Activated CD8-positive, alpha-beta memory T cell treated with anti-CD3 and anti-CD28 coated beads, Interleukin-2, amount 50 U/mL, for 4 hours (primary cell): ENCODE measurements around the gene TSEN54.
A peak's percentile ranks its signal among the peaks of the same experiment; 100 is the strongest.
"Not testable (repeated sequence)": the region's sequence is repeated elsewhere in the genome, so short reads cannot be mapped to it uniquely, and the experiment has no call there.

Experiments used
- DNase-seq: peaks from one replicate; pipeline ENCODE4 v3.0.0-alpha.2; 2020

The TSEN54 gene

GRCh38 chr17:75516255-75516618 is at the start of gene TSEN54:
Gene TSEN54 (plus strand): TSS chr17:75516528. CDS start chr17:75516561, 33 bp downstream.
- DNase-seq = peak; percentile 96

- DNase-seq = no peak
These were observed 48.0 kb upstream of the TSEN54 start for GRCh38 chr17:75468291-75468754.

GRCh38 chr17:75468779-75469373 is 47.5 kb upstream of the TSEN54 start:
- no peak for DNase-seq

GRCh38 chr17:75471207-75471606 is 45.1 kb upstream of the TSEN54 start:
- DNase-seq = no peak

DNA sequence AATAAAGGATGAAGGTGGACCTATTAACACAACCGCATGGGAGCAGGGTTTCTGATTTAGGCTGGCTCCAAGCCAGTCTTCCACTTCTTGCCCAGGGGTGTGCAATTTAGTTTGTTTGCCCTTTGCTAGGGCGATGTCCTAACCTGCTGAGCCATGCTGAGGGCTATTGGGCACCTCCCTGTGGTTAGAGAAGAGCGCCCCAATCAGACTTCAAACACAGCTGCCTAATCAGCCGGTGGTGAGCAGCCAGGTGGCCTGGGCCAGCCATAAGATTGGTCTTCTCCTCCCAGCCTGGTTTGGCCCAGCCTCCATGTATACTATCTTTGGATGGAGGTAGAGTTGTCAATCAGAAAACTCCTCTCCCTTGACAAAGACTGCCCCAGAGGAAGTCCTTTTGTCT is 44.2 kb upstream of the TSEN54 start:
- no peak for DNase-seq

GRCh38 chr17:75473246-75473645 is 43.1 kb upstream of the TSEN54 start:
- DNase-seq = no peak

GRCh38 chr17:75474736-75475135 is 41.6 kb upstream of the TSEN54 start:
- DNase-seq = no peak

GRCh38 chr17:75475144-75475835 is 41.0 kb upstream of the TSEN54 start:
- DNase-seq = no peak

GRCh38 chr17:75475851-75476250 is 40.5 kb upstream of the TSEN54 start:
- DNase-seq = no peak

DNA sequence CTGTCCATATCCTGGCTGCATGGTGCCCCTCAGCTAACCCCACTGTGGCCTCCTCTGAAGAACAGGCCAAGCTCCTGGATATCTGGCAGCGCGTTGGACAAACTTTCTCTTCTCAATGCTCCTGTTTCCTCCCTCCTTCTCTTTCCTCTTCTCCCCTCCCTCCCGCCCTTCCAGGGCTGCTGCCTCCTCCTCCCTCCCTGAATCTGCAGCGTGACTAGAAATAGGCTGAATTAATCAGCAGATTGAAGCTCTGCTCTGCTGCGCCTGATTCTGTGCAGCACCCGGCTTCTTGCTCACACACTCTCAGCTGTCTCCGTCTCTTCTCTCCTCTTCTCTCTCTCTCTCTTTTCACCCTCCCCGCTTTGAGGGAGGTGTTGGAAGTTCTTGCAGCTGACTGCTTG is 40.1 kb upstream of the TSEN54 start:
- no peak for DNase-seq

- no peak for DNase-seq
These were observed 39.4 kb upstream of the TSEN54 start for GRCh38 chr17:75476752-75477489.

GRCh38 chr17:75477490-75477862 is 38.9 kb upstream of the TSEN54 start:
- DNase-seq = not testable (repeated sequence)

DNA sequence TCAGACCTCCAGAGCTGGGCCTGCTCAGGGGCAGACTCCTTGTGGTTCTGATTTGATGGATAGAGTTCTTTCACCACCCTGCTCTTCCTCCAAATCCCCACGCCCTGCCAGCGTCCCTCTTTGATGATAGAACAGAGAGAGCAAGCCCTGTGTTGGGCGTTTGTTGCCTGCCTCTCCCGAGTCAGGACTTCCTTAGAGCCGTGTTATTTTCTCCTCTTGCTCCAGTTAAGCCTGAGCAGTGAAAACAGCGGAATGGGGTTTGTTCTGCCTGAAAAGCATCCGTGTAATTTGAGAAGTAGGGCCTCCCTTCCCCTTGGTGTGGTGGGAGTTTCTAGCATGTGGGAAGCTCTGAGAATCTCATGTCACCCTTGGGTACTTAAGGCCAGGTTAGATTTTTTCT is 37.8 kb upstream of the TSEN54 start:
- no peak for DNase-seq

GRCh38 chr17:75480281-75480680 is 36.0 kb upstream of the TSEN54 start:
- no peak for DNase-seq

DNA sequence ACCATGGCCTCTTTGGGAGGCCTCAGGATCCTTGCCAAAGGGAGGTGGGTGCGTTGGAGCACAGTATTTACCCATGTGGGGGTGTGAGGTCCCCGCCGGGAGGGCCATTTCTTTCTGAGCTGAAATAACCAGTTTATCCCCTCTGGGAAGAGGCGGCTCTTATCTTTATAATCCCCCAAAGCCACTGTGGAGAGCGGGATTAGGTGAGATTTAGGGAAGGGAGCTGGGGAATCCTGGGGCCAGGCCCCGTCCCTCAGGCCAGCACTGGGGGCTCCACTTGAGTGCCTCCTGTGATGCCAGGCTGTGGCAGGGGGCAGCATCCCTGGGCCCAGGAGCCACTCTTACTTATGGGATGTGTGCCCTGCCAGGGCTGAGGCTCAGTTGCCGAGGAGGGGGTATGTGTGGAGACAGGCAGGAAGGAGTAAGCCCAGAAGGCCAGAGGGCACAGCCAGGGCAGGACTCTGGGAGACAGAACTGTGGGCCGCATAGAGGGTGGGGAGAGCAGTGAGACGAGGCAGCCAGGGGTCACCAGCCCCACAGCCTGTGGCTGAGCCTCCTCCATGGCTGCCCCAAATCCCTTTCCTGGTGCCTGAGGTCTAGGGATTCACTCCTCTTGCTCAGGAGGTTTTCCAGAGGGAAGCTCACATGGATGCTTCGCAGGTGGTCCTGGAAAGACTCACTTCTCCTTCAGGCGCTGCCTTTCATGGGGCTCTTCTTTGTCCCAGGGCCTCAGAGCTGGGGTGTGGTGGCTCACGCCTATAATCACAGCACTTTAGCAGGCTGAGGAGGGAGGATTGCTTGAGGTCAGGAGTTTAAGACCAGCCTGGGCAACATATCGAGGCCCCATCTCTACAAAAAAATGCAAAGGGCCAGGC is 34.9 kb upstream of the TSEN54 start:
- DNase-seq = no peak

- DNase-seq = no peak
These were observed 34.0 kb upstream of the TSEN54 start for GRCh38 chr17:75482098-75482942.

GRCh38 chr17:75485688-75486087 is 30.6 kb upstream of the TSEN54 start:
- no peak for DNase-seq

DNA sequence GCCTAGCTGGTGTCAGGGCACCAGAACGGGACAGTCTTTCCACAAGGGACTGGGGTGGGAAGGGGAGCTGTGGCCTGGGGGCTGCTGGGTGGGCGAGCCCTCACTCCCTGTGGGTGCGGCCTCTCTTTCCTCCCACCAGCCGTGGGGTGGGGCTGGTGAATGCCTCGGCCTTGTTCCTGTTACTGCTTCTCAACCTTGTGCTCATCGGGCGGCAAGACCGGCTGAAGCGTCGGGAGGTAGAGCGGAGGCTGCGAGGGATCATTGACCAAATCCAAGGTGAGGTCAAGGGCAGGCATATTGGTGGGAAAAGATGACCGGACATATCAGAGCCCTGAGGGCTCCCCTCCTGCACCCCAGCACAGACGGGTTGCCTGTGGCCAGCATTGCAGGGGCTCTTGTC is 30.2 kb upstream of the TSEN54 start:
- no peak for DNase-seq

- no peak for DNase-seq
These were observed 29.4 kb upstream of the TSEN54 start for GRCh38 chr17:75486951-75487350.

- peak; percentile 38 for DNase-seq
These were observed 28.8 kb upstream of the TSEN54 start for GRCh38 chr17:75487351-75488070.
